IMR-90 (cell line): ENCODE results near the gene CPXM1. TPM values are rescaled to one million over a fixed set of nuclear protein-coding genes. Genes with fewer than 3 reads are reported as not detected.

Experiments used
- ATAC-seq: fragments of 200-7000 bp; cut with Tn5 transposase; 2 replicates; pipeline ENCODE4 v1.9.1; 2020; ENCODE audit warnings: low read depth, mild to moderate bottlenecking, moderate library complexity
- BruUV-seq: library from RNA; stranded (reverse); fragments of 400-500 nt; replicated peaks from 2 replicates; lab custom pipeline; 2021; lab: Mats Ljungman, UMichigan
- CTCF ChIA-PET: fragments of 300-600 bp; formaldehyde crosslinking; extraction: SDS; loops from one replicate; lab custom pipeline; 2021; ENCODE audit warnings: antibody characterized with exemption; lab: Yijun Ruan, JAX
- POLR2A ChIA-PET: fragments of 300-600 bp; sonication (Branson Sonifier 250); formaldehyde crosslinking; loops from one replicate; lab custom pipeline; 2022; ENCODE audit warnings: antibody characterized with exemption; ENCODE audit not compliant: unreplicated experiment; lab: Charles Lee
- DNase-seq: peaks from one replicate; pipeline ENCODE4 v3.0.0; 2013
- H2AFZ ChIP-seq: replicated peaks from 2 replicates; pipeline ENCODE3; 2013; ENCODE audit warnings: low read length, mild to moderate bottlenecking; ENCODE audit not compliant: poor library complexity
- H2AK5ac ChIP-seq: 2 replicates; pipeline ENCODE4 v1.6.1; 2013; ENCODE audit warnings: low read depth, low read length, inconsistent platforms
- H2AK9ac ChIP-seq: replicated peaks from 2 replicates; pipeline ENCODE3; 2013; ENCODE audit warnings: mild to moderate bottlenecking, low read depth, low read length, moderate library complexity; ENCODE audit not compliant: poor library complexity
- H2BK120ac ChIP-seq: 2 replicates; pipeline ENCODE4 v1.6.1; 2013; ENCODE audit warnings: low read depth, low read length, inconsistent platforms
- H2BK15ac ChIP-seq: 3 replicates; pipeline ENCODE4 v1.6.1; 2013; ENCODE audit warnings: low read depth, low read length, inconsistent platforms
- H2BK20ac ChIP-seq: 2 replicates; pipeline ENCODE4 v1.6.1; 2013; ENCODE audit warnings: low read depth, mild to moderate bottlenecking, inconsistent platforms, low read length, moderate library complexity
- H2BK5ac ChIP-seq: 2 replicates; pipeline ENCODE4 v1.6.1; 2013; ENCODE audit warnings: mild to moderate bottlenecking, low read depth, low read length, inconsistent platforms; ENCODE audit not compliant: poor library complexity, severe bottlenecking
- H3K14ac ChIP-seq: replicated peaks from 2 replicates; pipeline ENCODE4 v1.6.1; 2013; ENCODE audit warnings: low read depth, low read length, inconsistent platforms
- H3K18ac ChIP-seq: 2 replicates; pipeline ENCODE4 v1.6.1; 2013; ENCODE audit warnings: low read depth, low read length, control low read depth
- H3K23ac ChIP-seq: 2 replicates; pipeline ENCODE4 v1.6.1; 2013; ENCODE audit warnings: low read depth, low read length, inconsistent platforms
- H3K27ac ChIP-seq: 2 replicates; pipeline ENCODE4 v1.5.1; 2013; ENCODE audit warnings: mild to moderate bottlenecking, control low read depth, low read length; ENCODE audit not compliant: insufficient read depth
- H3K27me3 ChIP-seq: 2 replicates; pipeline ENCODE4 v1.6.1; 2013; ENCODE audit warnings: low read length; ENCODE audit not compliant: control insufficient read depth, insufficient read depth
- H3K36me3 ChIP-seq: 2 replicates; pipeline ENCODE4 v1.6.1; 2013; ENCODE audit warnings: low read length, mixed read lengths; ENCODE audit not compliant: control insufficient read depth, insufficient read depth
- H3K4ac ChIP-seq: 2 replicates; pipeline ENCODE4 v1.6.1; 2013; ENCODE audit warnings: low read depth, low read length, inconsistent platforms
- H3K4me1 ChIP-seq: 2 replicates; pipeline ENCODE4 v1.6.1; 2013; ENCODE audit warnings: low read length, mixed read lengths; ENCODE audit not compliant: control insufficient read depth, insufficient read depth
- H3K4me2 ChIP-seq: 2 replicates; pipeline ENCODE4 v1.6.1; 2013; ENCODE audit warnings: low read depth, mild to moderate bottlenecking, control low read depth, low read length, moderate library complexity
- H3K4me3 ChIP-seq: 2 replicates; pipeline ENCODE4 v1.5.1; 2013; ENCODE audit warnings: low read depth, mild to moderate bottlenecking, control low read depth, low read length, moderate library complexity; ENCODE audit not compliant: insufficient read depth
- H3K56ac ChIP-seq: 2 replicates; pipeline ENCODE4 v1.6.1; 2013; ENCODE audit warnings: low read length, inconsistent platforms; ENCODE audit not compliant: insufficient read depth; ENCODE audit errors: extremely low read depth
- H3K79me1 ChIP-seq, 2 experiments: 2 replicates each; pipeline ENCODE4 v1.6.1; 2013; ENCODE audit warnings: low read length in 2 of 2, inconsistent platforms in 1 of 2, low read depth in 1 of 2
- H3K9ac ChIP-seq: 2 replicates; pipeline ENCODE4 v1.6.1; 2013; ENCODE audit warnings: low read depth, low read length, control low read depth
- H3K9me1 ChIP-seq: 2 replicates; pipeline ENCODE4 v1.6.1; 2013; ENCODE audit warnings: low read length, inconsistent platforms; ENCODE audit not compliant: insufficient read depth
- H3K9me3 ChIP-seq: 2 replicates; pipeline ENCODE4 v1.6.1; 2013; ENCODE audit warnings: low read length; ENCODE audit not compliant: control insufficient read depth, insufficient read depth
- H4K20me1 ChIP-seq: 2 replicates; pipeline ENCODE4 v1.6.1; 2013; ENCODE audit warnings: low read length, inconsistent platforms; ENCODE audit not compliant: insufficient read depth
- H4K5ac ChIP-seq: 2 replicates; pipeline ENCODE4 v1.6.1; 2013; ENCODE audit warnings: mild to moderate bottlenecking, low read depth, low read length, control low read depth
- H4K8ac ChIP-seq, 2 experiments: 2 replicates each; pipeline ENCODE4 v1.6.1; 2013; ENCODE audit warnings: low read depth in 2 of 2, low read length in 2 of 2, control low read depth in 1 of 2, inconsistent platforms in 1 of 2
- H4K91ac ChIP-seq: 2 replicates; pipeline ENCODE4 v1.6.1; 2013; ENCODE audit warnings: low read depth, low read length, inconsistent platforms; ENCODE audit not compliant: insufficient read depth
- BHLHE40 ChIP-seq: fragments of 150-350 bp; IDR thresholded peaks from 2 replicates; pipeline ENCODE4 v1.6.1; 2016; ENCODE audit warnings: mild to moderate bottlenecking, low read depth, low read length
- CEBPB ChIP-seq: IDR thresholded peaks from 2 replicates; pipeline ENCODE4 v1.6.1; 2012; ENCODE audit warnings: low read depth, low read length, improper control_type of control experiment
- CHD1 ChIP-seq: IDR thresholded peaks from 2 replicates; pipeline ENCODE4 v1.6.1; 2012; ENCODE audit warnings: low read depth, low read length, improper control_type of control experiment
- FOS ChIP-seq: fragments of 150-350 bp; IDR thresholded peaks from 2 replicates; pipeline ENCODE4 v1.6.1; 2016; ENCODE audit warnings: low read depth, low read length
- MAZ ChIP-seq: IDR thresholded peaks from 2 replicates; pipeline ENCODE4 v1.6.1; 2012; ENCODE audit warnings: low read depth, mild to moderate bottlenecking, low read length, improper control_type of control experiment, moderate library complexity, borderline replicate concordance
- MXI1 ChIP-seq: IDR thresholded peaks from 2 replicates; pipeline ENCODE4 v1.6.1; 2012; ENCODE audit warnings: low read depth, mild to moderate bottlenecking, low read length, moderate library complexity, borderline replicate concordance
- POLR2A ChIP-seq: IDR thresholded peaks from 2 replicates; pipeline ENCODE4 v1.6.1; 2012; ENCODE audit warnings: mild to moderate bottlenecking, low read depth, low read length
- RAD21 ChIP-seq: IDR thresholded peaks from 2 replicates; pipeline ENCODE4 v1.6.1; 2012; ENCODE audit warnings: low read length, improper control_type of control experiment
- RCOR1 ChIP-seq: IDR thresholded peaks from 2 replicates; pipeline ENCODE4 v1.6.1; 2012; ENCODE audit warnings: mild to moderate bottlenecking, low read length, improper control_type of control experiment; ENCODE audit not compliant: insufficient replicate concordance
- SMC3 ChIP-seq: fragments of 150-350 bp; IDR thresholded peaks from 2 replicates; pipeline ENCODE4 v1.6.1; 2016; ENCODE audit warnings: low read depth, mild to moderate bottlenecking, antibody characterized with exemption, low read length, moderate library complexity
- USF2 ChIP-seq: fragments of 150-350 bp; IDR thresholded peaks from 2 replicates; pipeline ENCODE4 v1.6.1; 2017; ENCODE audit warnings: mild to moderate bottlenecking, antibody characterized with exemption, low read length, low read depth
- WGBS, 2 experiments: methylation state at CpG; one replicate each; pipeline versions ENCODE4 v1.1.5 to v1.1.7; 2013; ENCODE audit warnings: missing lambda C conversion rate in 2 of 2; ENCODE audit not compliant: insufficient read length in 1 of 2; ENCODE audit errors: extremely low coverage in 2 of 2; 5-methylcytosine and 5-hydroxymethylcytosine counted together
- dilution Hi-C: fragments of 300-500 bp; cut with HindIII; formaldehyde crosslinking; loops from one replicate; pipeline ENCODE4 v1.14.3; 2018; ENCODE audit warnings: low sequenced_read_pairs; ENCODE audit not compliant: unreplicated experiment
- in situ Hi-C: fragments of 300-500 bp; cut with MboI; formaldehyde crosslinking; loops from 3 replicates; pipeline ENCODE4 v1.14.3; 2019; ENCODE audit warnings: low sequenced_read_pairs, inconsistent platforms, mixed read lengths
- intact Hi-C: fragments of 100-400 bp; cut with micrococcal nuclease; formaldehyde crosslinking; loops from 2 replicates; pipeline ENCODE4 v1.10.0; 2022
- polyA plus RNA-seq, 3 experiments: library from polyadenylated mRNA; depleted of rRNA; stranded (reverse); fragments of >200 nt; gene quantifications; 2 replicates each; pipeline ENCODE4 v1.2.3, GENCODE V29; 2012; ENCODE audit warnings: low replicate concordance in 1 of 3
- total RNA-seq: library from RNA; depleted of rRNA; stranded (reverse); fragments of >200 nt; gene quantifications from 2 replicates; pipeline ENCODE4 v1.2.3, GENCODE V29; 2012
- TF ChIP-seq, protein P1 (sequence below): conservative IDR thresholded peaks from 2 replicates; pipeline ENCODE4 v1.5.1; 2012; ENCODE audit warnings: mild to moderate bottlenecking, low read depth, low read length, improper control_type of control experiment
- TF ChIP-seq, protein P2 (sequence below): fragments of 150-350 bp; IDR thresholded peaks from 2 replicates; pipeline ENCODE4 v1.6.1; 2016; ENCODE audit warnings: low read depth, mild to moderate bottlenecking, low read length, moderate library complexity, borderline replicate concordance

CPXM1 gene
- total and polyA plus RNA-seq, 2 of the 4 experiments (the other 2 are of a cell fraction) = 1.1 to 4.6 TPM

DNA sequence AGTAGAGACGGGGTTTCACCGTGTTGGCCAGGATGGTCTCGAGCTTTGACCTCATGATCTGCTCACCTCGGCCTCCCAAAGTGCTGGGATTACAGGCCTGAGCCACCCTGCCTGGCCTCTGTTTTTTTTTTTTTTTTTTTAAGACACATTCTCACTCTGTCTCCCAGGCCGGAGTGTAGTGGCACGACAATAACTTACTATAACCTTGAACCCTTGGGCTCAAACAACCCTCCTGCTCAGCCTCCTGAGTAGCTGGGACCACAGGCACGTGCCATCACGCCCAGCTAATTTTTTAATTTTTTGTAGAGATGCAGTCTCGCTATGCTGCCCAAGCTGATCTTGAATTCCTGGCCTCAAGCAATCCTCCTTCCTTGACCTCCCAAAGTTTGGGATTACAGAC lies 26.6 kb downstream of the CPXM1 start:
- ChIA-PET POLR2A (no interaction called here), CTCF (interaction anchor here (0.8 kb wide), 1 partner anchor 280 kb away, joined by 3 read pairs; no protein-coding TSS in a partner anchor)
- peaks cover 14% of the 10 kb centered on the region for H3K27me3 ChIP-seq
- no peak overlapping the region for H2BK20ac ChIP-seq
- H3K56ac ChIP-seq = no peak overlapping the region
- no peak overlapping the region for H2BK5ac ChIP-seq
- no peaks in the 10 kb centered on the region for H4K20me1 ChIP-seq
- H3K9me3 ChIP-seq = peaks cover 6% of the 10 kb centered on the region
- no peak overlapping the region for H3K27ac ChIP-seq
- no peak overlapping the region for H2AFZ ChIP-seq
- no peak overlapping the region for H2BK120ac ChIP-seq
- H4K8ac ChIP-seq = no peak overlapping the region
- H2AK5ac ChIP-seq = no peak overlapping the region
- no peak overlapping the region for H3K9ac ChIP-seq
- BruUV-seq = no TSS peak
- DNase-seq (no peak), ATAC-seq (no peak)
- H4K91ac ChIP-seq = no peak overlapping the region
- H3K4me1 ChIP-seq = no peaks in the 10 kb centered on the region
- H4K5ac ChIP-seq = no peak overlapping the region
- H3K14ac ChIP-seq = no peak overlapping the region
- no peak overlapping the region for H3K4me3 ChIP-seq
- H3K4ac ChIP-seq = no peak overlapping the region
- 88% methylated on average over 3 of the region's 9 CpGs; no CpG with 5 or more reads in 1 of the 2 experiments for WGBS, 2 experiments
- H2AK9ac ChIP-seq = no peak overlapping the region
- no peak overlapping the region for H3K23ac ChIP-seq
- H3K36me3 ChIP-seq = no peaks in the 10 kb centered on the region
- dilution Hi-C loops = no loop called here
- intact Hi-C loops = no loop called here
- no peak overlapping the region for H3K18ac ChIP-seq
- H3K79me1 ChIP-seq = no peaks in the 10 kb centered on the region
- H3K9me1 ChIP-seq = no peaks in the 10 kb centered on the region
- in situ Hi-C loops = no loop called here
- H2BK15ac ChIP-seq = no peak overlapping the region
- no peak overlapping the region for H3K4me2 ChIP-seq
- TF ChIP-seq POLR2A (no peak), BHLHE40 (no peak), CEBPB (no peak), RCOR1 (no peak), MAZ (no peak), USF2 (no peak), RAD21 (no peak), CHD1 (no peak), FOS (no peak), SMC3 (no peak), MXI1 (no peak)
- TF ChIP-seq, protein P1, sequence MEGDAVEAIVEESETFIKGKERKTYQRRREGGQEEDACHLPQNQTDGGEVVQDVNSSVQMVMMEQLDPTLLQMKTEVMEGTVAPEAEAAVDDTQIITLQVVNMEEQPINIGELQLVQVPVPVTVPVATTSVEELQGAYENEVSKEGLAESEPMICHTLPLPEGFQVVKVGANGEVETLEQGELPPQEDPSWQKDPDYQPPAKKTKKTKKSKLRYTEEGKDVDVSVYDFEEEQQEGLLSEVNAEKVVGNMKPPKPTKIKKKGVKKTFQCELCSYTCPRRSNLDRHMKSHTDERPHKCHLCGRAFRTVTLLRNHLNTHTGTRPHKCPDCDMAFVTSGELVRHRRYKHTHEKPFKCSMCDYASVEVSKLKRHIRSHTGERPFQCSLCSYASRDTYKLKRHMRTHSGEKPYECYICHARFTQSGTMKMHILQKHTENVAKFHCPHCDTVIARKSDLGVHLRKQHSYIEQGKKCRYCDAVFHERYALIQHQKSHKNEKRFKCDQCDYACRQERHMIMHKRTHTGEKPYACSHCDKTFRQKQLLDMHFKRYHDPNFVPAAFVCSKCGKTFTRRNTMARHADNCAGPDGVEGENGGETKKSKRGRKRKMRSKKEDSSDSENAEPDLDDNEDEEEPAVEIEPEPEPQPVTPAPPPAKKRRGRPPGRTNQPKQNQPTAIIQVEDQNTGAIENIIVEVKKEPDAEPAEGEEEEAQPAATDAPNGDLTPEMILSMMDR = no peak
- TF ChIP-seq, protein P2, sequence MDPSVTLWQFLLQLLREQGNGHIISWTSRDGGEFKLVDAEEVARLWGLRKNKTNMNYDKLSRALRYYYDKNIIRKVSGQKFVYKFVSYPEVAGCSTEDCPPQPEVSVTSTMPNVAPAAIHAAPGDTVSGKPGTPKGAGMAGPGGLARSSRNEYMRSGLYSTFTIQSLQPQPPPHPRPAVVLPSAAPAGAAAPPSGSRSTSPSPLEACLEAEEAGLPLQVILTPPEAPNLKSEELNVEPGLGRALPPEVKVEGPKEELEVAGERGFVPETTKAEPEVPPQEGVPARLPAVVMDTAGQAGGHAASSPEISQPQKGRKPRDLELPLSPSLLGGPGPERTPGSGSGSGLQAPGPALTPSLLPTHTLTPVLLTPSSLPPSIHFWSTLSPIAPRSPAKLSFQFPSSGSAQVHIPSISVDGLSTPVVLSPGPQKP = no peak
